GM21825 (cell line): Measurements from ENCODE around the gene ATXN1.
A peak's percentile ranks its signal among the peaks of the same experiment; 100 is the strongest.
"Not testable (repeated sequence)": the region's sequence is repeated elsewhere in the genome, so short reads cannot be mapped to it uniquely, and the experiment has no call there.

ENCODE experiments used
- ATAC-seq: cut with Tn5 transposase; IDR thresholded peaks from one replicate; pipeline ENCODE4 v1.9.1; 2021; ENCODE audit warnings: mild to moderate bottlenecking, moderate library complexity; ENCODE audit not compliant: unreplicated experiment

ATXN1 gene

DNA sequence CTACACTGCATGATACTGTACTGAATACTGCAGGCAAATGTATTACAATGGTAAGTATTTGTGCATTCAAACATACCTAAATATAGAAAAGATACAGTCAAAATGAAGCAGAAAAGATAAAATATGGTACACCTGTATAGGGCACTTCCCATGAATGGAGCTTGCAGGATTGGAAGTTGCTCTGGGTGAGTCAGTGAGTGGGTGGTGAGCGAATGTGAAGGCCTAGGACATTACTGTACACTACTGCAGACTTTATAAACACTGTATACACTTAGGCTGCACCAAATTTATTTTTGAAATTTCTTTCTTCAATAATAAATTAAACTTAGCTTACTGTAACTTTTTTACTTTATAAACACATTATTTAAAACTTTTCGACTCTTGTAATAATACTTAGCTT is 213.1 kb downstream of the ATXN1 start:
- ATAC-seq, result no peak

DNA sequence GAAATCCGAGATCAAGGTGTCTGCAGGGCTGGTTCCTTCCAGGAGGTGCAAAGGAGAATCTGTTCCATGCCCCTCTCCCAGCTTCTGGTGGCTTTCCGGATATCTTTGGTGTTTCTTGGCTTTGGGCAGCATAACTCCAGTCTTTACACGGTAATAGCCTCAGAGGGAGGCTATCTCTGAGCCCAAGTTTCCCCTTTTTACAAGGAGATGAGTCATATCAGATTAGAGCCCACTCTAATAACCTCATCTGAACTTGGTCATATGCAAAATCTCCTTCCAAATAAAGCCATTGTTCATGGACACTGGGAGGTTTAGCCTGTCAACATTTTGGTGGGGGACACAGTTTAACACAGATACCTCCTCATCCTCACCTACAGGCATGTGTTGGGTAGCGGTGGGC is 213.7 kb downstream of the ATXN1 start:
- ATAC-seq, result no peak

DNA sequence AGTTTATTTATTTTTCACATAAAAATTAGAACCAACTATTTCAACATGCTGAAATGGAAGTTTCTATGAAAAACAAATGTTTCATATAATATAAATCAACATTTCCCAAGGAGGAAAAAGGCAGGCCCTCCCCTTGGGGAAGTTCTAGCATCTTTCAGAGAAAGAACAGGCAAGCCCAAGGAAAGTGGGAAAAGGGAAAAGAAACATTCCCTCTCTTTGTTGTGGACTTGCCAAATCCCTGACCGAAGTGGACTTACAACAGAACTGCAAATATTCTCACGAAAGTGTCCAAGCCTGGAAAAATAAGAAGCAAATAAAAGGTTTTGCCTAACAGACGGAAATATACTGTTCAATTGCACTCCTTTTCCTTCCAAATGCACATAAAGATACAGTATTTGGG is 214.4 kb downstream of the ATXN1 start:
- no peak for ATAC-seq

DNA sequence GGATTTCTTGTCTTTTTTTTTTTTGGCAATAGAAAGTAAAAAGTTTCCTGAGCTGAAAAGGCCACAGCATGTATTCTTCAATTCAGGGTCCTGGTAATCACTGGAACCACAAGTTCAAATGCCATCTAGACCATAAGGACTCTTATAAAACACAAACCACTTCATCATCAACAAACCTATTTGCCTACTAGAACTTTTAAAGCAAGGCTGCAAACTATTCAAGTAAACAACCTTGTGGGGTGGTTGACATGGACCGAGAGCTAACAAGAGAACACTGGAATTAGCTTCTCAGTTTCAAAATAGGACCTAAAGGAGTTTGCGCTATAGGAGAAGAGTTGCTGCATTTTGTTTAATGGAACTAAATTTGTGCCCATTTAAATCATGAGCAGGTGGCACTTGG is 215.9 kb downstream of the ATXN1 start:
- ATAC-seq, result no peak

DNA sequence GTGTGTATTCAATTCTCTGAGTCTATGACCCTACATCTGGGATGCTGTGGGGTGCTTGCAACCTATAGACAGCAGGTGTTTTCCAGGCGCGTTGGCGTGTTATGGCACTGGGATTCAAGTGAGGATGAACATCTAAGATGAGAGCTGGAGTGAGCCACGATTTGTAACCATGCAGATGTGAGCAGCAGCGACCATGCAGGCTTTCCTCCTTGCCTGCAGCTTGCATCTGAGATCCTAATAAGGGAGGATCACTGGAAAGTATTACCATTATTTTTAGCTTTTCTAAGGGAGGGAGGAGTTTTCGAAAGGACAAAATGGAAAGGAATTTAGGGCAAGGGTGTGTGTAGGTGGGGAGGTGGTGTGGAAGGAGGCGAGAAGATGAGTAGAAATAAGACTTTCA is 216.7 kb downstream of the ATXN1 start:
- no peak for ATAC-seq

DNA sequence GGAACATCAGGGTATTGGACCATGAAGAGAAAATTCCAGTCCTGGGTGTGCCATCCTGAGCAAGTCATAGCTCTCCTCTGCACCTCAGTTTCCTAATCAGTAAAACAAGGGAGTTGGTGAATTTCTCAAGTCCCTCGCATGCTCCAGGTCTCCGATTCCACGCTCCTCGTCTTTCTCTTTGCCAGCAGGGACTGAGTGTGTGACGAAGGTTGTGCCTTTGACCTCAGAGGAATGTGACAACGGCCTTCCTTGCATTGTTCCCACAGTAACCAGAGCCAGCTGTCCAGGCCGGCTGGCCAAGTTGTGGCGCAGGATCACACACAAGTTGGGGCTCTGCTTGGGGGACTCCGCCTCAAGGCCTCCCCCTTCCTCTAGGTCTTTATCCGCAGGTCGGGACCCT is 217.3 kb downstream of the ATXN1 start:
- no peak for ATAC-seq

DNA sequence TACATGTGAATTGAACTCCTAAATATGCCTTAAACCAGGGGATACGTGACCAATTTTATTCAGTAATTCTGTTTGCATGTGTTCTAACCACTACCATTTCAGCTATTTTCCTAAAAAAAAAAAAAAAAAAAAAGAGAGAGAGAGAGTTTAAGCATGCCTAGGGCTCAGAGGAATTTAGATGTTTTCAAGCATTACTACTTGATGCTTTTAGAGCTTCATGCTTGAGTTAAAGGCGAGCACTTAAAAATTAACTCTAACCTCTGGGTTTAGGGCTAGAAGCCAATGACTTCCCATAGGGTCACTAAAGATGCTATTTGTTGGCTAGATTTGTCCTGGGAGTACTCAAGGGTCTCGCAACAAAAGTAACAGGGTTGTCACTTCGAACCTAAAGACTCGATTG is 217.7 kb downstream of the ATXN1 start:
- ATAC-seq, result no peak

DNA sequence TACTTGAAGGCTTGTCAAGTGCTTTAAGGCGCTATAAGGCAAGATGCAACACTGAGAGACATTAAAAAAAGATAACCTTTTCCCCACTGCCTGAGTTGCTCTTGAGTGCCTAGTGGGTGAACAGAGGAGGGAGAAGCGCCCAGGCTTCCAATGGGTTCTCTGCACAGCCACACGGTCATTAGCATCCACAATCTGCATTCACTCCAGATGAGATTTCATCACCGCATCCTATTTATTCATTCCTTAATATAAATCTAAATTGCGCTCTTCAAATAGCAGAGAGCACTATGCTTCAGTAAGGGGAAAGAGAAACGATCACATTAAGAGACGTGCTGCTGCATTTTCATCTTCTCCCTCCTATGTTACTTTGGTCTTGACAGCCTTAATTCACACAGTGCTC is 219.2 kb downstream of the ATXN1 start:
- no peak for ATAC-seq

DNA sequence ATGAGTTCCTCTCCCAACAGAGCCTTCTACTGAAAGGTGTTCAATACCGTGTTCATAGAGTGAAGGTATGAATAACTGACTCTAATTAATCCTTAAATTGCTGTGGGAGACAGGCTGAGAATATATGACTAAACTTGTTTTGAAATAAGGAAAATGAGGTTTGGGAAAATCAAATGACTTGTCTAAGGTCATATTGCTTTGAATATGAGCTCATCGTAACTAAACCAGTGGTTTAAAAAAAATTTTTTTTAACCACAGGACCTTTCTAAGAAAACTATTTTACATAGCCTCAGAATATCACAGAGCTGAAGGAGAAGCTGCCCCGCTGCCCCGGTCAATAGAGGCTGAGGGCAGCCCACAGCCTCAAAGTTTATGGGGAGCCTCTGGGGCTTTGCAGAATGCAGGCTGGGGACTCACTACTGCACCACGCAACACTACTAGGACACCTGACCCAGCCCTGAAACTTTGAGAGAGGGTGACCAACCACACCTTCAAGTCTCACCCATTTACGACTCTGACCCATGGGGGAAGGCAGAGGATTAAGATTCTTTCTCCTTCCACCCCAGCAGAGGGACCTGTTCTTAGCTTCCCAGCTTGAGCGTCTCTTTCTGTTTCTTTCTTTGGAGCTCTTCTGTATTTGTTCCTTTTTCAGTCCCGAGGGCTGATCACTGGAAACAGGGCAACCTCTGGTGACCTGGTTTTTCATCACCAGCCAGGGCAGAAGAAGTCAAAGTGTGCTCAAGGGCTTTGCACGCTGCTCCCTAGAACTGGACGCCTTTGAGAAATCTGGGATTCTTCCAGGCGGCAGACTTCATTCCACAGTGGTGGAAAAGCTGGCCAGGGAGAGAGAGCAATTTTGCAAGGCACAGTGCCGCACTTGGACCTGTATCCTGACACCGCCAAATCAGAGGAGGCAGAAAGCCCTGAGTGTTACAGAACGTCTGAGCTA is 220.2 kb downstream of the ATXN1 start:
- ATAC-seq, result peak; percentile 68

DNA sequence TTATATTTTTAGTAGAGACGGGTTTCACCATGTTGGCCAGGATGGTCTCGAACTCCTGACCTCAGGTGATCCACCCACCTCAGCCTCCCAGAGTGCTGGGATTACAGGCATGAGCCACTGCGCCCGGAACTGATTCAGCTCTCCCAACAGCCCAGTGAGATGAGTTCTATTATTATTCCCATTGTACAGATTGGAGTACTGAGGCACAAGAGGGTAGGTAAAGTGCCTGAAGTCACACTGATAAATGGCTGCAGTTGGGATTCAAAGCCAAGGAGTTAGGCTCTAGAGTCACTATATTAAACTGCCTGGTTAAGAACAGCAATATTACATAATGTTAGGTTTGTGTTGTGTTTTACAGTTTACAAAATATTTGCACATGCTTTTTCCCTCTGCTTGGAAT is 220.9 kb downstream of the ATXN1 start:
- ATAC-seq, result not testable (repeated sequence)

DNA sequence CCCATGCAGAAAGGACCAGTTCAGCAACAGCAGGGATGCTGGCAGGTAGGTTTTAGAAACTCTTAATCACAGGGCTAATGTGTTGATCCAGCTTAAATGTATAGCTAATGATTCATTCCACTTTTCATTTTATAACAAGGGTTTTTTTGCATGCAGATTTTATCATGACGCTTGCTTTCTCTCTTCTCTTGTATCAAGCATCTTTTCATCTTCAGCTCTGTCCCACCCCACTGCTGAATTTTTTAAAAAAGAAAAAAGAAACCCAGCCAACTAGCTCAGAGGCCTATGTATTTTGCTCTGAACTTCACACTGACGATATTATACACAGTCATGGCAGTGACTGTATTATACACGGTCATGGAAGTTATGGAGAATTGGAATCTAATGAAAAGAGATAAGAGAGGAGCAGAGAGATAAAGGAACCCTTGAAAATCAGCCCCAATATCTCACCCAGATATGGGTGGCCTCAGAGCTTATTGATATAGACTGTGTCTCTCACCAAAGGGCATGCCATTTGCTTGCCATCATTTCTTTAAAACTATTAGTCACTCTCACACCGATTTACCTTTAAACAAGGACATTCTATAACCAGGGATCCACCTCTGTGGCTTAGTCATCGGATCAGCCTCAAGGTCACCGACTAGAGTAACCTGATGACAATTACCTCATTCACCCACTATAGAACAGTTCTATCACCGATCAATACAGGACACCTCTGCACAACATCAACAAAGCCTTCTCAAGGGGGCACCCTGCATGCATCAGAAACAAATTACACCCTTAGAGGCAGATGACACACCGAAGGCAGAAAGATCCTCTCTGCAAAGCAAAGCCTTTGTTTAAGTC is 222.0 kb downstream of the ATXN1 start:
- no peak for ATAC-seq

DNA sequence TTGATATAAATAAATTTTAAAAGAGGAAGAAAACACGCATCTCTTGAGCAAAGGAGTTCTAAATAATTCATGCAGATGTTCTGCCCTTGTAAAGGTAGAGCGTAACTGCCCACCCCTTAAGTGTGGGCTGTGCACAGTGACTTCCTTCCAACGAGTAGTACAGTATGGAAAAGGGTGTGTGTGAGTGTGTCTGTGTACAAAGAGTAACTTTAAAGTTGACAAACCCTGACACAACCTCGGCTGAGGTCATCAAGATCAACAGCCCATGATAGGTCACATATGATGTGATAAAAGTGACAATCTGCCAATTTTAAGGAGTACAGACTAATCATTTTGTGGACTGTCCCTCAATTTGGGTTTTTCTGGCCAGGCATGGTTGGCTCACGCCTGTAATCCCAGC is 225.7 kb downstream of the ATXN1 start:
- no peak for ATAC-seq

DNA sequence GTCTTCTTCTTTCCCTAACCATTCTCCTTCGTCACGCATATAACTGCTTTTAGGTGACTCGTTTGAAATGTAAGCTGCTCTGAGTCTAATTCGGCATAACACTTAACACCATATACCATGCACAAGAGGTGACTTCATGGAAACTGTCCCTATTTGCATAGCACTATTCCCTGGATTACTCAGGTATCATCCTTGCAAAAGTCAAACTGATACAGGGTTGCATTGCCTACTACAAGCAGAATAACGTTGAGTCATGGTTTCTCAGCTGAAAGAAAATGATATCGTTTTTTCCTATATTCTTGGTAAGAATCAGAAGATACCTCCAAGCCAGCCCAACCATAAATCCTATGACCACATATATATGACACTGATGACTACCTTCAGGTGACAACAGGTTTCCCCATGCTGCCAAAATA is 227.5 kb downstream of the ATXN1 start:
- no peak for ATAC-seq

DNA sequence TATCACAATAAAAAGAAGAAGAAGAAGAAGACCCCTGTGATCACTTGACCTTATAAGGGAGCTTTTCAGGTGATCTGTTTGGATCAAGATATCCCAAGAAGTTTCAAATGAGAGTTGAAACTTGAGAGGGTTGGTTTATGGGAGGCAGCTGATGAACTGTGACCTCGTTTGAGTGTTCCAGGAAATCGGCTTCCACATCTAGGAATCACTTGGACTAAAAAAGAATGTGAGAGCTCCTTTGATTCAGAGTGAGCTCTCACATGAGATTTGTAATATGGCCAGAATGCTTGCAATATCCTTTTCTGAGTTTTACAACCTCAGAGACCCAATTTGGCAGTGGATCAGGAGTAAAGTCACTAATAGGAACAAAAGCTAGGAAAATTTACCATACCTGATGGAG is 228.1 kb downstream of the ATXN1 start:
- ATAC-seq, result no peak

DNA sequence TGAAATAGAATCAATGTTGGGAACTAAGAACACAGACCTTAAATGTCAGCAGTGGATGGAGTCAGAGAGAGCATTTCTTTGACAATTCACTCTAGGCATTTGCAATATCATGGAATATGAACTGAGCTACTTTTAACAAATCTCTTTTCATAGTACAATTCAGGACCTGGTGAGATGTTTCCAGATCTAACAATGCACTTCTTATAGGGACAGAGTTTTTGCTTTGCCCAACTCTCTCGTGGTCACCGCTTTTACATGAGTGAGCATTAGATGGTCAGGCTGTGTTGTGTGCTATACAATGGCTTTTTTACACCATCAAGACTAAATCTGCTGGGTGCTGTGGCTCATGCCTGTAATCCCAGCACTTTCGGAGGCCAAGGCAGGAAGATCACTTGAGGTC is 233.6 kb downstream of the ATXN1 start:
- no peak for ATAC-seq

DNA sequence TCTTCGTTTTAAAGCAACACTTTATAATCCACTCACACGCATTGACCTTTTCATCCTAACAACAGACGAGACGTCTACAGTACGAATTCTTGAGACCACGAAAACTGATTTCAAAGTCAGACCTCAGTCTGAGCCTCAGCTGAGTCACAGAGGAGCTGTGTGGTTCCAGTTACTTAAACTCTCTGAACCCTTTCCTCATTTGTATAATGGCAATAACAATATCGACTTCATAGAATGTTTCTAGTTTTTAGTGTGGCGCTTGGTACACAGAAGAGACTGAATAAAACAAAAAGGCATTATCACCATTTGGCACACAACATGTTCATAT is 236.9 kb downstream of the ATXN1 start:
- ATAC-seq, result no peak

DNA sequence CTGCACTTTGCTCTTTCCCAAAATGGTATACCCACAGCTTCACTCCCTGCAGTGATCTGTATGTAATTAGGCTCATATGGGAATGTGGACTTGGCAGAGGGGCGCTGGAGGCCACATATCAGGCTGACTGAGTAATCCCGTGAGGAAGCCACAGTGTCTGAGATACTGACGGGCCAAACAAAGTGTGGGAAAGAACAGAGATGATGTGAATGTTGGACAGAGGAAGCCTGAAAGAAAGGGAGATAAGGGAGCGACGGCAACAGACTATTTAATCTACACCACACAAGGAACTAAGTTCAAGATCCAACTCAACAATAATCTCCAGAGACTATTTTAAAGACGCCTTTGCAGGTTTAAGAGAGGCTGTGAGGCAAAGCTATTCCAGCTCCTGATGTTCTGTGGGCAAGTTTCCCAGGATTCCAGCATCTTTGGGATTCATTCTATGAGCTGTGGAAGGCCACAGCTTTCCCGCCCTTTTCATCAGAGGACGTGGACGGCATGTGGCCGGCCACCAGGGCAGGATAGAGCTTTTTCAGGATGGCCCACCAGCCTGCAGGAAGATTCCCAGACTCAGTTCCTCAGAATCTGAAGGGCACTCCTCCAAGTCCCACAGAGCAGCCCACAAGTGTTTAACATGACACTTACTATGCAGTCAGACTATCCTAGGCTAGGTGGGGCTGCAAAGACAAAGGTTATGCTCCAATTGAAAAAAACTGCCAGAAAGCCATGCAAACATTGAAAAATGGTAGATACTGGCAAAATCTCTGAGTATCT is 237.5 kb downstream of the ATXN1 start:
- ATAC-seq, result no peak

DNA sequence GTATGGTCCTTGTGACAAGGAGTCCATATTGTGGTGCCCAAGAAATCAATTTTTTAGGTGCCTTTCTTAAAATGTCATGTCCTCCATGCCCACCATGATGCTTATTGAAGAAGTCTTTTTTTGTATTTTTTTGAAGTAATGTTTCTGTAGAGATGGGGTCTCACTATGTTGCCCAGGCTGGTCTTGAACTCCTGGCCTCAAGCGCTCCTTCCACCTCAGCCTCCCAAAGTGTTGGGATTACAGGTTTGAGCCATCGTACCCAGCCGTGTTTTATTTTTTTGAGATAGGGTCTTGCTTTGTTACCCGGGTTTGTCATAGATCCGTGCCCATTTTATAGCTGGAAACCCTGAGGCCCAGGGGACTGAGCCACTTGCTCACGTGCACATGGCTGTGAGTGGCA is 238.3 kb downstream of the ATXN1 start:
- no peak for ATAC-seq

DNA sequence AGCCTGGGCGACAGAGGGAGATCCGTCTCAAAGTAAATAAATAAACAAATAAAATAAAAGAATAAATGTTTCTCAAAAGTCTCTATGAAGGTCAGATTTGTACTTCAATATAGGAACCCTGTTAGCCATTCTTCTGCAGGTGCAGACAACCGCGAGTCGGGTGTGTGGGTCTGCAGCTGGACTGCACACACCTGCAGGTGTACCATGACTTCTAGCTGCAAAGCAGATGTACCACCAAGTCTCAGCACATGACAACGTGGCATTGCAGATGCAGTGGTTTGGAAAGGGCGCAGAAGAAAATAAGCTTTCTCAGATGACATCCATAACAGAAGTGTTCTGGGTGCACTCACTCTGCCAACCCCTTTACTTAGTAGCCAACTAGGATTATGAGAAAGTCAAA is 239.7 kb downstream of the ATXN1 start:
- ATAC-seq, result no peak

DNA sequence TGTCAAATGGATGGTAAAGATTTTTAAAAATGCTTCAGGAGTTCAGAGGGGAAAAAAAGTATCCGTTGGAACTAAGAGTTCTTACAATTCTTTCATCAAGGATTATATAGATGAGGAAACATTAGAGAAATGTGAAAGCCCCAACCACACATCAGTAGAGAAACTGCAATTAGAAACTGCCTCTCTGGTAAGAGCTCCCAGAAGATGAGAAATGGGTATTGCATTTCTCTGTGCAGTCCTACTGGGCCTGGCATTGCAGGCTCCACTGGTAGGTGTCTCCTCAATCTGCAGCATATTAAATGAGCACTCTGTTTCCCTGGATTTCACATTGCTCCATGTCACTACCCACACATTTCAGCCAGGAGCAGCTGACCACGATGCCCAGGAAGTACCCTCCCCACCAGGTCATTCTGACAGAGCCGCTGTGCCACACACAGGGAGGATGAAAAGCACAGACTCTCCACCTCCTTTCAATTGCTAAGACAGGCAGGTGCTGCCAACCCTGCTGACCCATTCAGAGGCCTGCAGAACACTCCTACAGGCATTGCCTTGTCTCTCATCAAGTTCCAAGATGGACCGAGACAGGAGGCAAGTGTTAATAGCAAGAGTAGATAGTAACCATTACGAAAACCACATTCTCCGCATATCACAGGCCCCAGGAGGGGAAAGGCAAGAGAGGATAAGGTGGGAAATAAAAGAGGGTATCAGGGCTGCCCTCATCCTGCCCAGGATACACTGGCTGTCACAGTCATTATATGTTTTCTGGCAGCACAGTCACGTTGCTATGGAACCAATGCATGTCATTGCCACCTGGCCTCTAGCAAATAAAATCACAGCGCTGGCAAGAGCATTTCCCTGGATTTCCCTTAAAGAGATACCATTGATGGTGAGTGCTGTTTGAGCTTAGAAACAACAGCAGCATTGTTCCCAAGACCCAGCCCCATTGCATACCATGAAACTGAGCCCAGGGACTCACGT is 241.7 kb downstream of the ATXN1 start:
- ATAC-seq, result no peak
